HG02588 (cell line): Measurements from ENCODE around the gene TIGD1.

ENCODE experiments used
- ATAC-seq: cut with Tn5 transposase; IDR thresholded peaks from one replicate; pipeline ENCODE4 v1.9.1; 2021; ENCODE audit warnings: mild to moderate bottlenecking, moderate library complexity; ENCODE audit not compliant: unreplicated experiment

Gene TIGD1

DNA sequence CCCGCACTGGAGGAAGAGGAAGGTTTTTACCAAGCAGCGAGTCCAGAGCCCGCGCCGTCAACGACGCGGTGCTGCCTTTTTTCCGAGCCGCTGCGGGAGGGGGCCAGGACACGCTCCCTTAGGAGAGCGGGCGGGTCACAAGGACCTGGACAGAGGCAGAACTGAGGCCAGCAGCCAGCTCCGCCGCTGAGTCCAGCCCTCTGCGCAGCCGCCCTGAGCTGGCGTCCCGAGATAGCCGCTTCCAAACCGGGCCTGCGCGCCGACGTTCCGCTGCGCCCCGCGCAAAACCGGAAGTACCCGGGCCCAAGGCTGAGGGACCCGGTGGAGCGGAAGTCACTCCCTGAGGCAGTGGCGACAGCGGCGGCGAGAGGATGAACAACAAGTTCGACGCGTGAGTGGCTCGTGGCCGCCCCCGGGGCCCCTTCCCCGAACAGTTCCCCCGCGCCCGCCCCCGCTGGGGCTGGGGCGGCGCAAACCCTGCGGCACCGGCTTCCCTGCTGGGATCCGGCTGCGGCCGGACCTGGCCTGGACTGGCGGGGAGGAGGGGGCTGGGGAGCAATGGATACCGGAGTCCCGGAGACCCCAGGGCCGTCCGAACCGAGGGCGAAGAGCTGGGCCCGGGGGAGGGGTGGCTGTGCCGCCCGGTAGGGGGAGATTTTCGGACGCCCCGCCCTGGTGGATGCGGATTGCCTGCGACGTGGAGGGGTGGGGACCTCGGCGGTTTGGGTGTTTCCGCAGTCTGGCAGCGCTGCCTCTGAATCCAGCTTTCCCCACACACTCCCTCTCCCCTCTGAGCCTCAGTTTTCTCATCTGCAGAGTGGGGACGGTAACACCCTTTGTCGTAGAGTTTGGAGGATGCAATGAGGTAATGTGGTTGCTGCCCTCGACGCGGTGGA is at the start of gene TIGD1, which contains the start of gene EIF4E2:
TIGD1 (minus strand) TSS at position 204 of the 896 bp plus-strand sequence. CDS start 675 bp downstream, outside the sequence.
EIF4E2 (plus strand) TSS at position 336 of the 896 bp plus-strand sequence; CDS start at position 372, 36 bp downstream.
- ATAC-seq, result peak; percentile 93

DNA sequence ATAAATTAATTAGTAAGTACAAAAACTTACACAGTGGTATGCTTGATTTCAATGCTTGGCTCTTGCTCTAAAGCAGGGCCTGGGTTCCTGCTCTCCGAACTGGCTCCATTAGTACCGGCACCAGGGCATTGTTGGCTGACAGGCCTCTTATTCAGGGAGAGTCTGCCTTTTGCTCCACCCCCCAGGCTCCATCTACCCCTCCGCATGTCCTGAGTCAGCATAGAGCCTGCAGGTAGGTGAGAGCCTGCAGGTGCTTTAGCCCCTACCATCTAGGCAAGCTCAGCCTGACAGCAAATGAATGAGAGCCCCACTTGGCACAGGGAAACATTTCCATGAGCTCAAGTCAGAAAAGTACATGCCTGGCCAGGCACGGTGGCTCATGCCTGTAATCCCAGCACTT is 47.9 kb upstream of the TIGD1 start:
- ATAC-seq, result no peak

DNA sequence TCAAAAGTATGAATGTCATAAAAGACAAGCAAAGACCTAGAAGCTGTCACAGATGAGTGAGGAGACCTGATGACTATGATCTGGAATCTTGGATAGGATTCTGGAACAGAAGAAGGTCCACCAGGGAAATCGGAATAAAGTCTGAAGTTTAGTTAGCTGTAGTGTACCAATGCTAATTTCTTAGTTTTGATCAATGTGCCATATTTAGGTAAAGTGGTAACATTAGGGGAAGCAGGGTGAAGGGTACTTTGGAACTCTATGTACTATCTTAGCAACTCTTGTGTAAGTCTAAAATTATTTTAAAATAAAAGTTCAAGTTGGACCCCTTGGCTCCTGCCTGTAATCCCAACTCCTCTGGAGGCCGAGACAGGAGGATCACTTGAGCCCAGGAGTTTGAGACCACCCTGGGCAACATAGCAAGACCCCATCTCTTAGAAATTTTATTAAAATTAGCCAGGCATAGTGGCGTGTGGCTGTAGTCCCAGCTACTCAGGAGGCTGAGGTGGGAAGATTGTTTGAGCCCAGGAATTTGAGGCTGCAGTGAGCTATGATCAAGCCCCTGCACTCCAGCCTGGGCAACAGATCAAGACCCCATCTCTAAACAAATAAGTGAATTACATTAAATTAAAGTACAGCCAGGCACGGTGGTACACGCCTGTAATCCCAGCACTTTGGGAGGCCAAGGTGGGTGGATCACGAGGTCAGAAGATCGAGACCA is 47.2 kb upstream of the TIGD1 start:
- ATAC-seq, result no peak

DNA sequence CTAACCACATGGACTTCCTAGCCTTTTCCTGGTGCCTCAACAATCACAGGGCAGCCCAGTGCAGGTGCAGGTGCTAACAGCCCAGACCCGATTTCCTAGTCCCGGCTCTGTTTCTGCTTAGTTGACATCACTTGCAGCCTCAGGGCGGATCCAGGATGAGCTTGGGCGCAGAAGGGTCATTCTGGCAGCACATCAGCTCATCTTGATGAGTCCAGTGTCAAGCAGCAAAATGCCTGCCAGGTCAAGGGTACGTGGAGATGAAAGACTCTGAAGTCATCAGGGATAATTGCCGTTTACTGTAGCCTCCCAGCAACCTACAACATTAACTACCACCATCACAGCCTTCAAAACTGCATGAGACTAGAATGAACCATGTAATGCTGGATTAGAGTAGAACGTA is 43.6 kb upstream of the TIGD1 start:
- ATAC-seq, result no peak

DNA sequence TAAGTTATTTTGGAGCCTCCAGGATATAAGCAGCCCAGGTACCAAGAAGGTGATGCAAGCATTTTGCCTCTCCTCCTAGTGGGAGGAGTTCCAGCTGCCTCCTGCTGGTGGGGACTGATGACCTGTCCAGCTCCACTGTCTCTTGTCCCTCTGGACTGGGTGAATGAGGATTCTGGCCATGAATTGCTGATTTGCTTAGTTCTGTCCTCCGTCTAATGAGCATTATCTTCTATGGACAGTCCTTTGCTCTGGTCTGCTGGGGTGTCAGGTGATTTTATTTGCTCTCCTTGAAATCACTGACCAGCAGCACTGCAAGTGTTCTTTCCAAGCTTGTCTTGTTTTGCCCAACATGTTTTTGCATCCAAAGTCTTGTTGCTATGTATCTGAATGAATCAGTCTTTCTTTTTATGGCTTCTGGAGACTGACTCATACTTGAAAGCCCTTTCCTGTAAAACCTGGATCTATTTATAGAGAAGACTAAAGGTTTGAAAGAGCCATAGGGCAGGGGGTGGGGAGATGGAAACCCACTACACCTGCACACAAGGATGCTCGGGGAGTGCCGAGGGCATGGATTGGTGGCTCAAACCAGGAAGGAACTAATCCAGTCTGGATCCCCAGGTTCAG is 42.5 kb upstream of the TIGD1 start:
- ATAC-seq, result no peak

DNA sequence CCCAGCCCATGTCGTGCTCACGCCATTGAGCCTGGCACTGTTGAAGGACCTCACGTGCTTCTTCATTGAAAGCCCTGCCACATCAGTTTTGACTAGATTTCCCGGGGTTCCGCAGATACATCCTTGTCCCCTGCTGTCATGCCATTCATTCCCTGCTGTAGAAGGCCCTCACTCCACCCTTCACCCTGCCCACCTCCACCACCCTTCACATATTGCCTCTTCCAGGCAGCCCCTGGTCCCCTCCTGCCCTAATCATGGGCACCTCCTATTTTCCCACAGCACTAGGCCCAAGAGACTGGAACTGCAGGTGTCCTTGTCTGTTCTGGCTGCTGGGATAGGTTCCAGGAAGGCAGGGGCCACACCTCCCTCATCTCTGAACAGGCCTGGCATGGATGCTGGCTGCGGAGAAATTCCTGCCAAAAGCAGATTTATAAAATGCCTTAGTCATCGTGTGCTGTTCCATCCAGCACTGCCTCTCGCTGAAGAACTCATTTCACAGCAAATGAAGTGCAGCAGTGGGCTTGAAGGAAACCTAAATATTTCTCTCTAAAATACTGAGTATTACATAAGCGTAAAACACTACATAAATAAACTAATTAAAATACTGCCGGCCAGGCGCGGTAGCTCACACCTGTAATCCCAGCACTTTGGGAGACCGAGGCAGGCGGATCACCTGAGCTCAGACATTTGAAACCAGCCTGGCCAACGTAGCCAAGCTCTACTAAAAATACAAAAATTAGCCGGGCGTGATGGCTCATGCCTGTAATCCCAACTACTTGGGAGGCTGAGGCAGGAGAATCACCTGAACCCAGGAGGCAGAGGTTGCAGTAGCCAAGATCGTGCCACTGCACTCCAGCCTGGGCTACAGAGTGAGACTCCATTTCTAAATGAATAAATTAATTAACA is 38.6 kb upstream of the TIGD1 start:
- ATAC-seq, result no peak

DNA sequence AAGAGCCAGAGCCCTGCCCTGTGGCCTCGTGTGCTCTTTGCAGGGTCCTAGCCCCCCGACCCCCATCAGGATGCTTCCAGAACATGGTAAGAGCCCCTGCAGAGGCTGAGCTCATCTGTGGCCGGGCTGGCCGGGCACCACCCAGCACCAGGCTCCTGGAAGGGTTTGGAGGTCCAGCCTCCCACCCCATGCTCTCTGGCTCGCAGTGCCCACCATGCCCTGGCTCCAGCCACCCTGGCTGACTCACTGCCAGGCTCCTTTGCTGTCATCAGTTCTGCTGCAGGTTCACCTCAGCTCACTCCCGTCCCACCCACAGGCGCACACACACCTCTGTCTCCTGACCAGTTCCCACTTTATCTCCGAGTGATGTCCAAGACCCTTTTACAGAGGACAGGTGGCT is 37.7 kb upstream of the TIGD1 start:
- no peak for ATAC-seq

DNA sequence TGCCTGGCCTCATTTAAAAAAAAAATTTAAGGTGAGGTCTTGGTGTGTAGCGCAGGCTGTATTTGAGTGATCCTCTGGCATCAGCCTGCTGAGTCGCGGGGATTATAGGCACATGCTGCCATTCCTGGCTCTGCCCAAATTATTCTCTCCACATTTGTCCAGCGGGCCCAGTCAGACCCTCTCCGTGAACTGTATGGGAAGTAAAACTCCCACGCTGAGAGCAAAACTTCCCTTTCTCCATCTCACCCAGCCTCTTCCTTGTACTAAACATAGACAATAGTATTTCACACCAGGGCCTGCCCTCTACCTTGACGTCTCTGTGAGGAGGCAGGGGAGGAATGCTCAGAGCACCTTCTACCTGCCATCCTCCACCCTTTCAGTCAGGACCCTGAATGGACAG is 37.2 kb upstream of the TIGD1 start:
- no peak for ATAC-seq

DNA sequence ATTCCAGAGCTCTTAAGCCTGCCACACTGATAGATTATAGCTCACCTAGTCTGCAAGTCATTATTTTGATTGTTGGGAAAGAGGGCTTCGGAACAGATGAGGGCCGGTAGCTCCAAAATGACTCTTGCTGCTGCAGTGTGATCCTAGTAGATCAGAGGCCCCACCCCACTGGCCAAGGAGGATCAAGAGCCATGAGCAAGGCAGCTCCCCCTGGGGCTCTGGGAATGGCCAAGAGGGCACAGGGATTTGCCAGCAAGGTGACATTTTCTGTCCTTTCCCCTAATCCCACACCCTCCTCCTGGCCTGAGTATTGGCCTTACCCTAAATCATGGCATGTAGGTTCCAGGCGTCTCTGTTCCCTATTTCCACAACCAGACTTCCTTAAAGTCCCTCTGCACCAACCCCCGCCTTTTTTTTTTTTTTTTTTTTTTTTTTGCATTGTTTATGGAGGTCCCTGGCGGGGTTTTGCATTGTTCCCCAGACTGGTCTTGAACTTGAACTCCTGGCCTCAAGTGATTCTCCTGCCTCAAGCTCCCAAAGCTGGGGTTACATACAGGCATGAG is 36.7 kb upstream of the TIGD1 start:
- no peak for ATAC-seq

DNA sequence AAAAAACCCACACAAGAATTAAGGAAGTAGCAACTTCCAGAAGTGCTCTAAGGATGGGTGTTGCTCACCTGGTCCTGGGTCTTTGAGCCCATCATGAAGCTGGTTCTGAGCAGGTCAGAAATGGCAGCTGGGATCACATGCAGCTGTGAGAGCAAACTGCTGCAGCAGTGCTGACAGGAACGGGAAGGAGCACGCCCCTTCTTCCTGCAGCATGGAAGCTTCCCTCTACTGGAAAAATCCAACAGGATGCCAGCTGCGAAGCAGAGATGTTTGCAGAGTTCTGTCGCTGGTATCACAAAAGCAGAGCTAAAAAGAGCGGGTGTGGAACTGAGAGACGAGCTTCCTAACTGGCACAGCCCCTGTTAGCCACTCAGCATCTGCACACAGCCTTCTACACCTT is 33.9 kb upstream of the TIGD1 start:
- ATAC-seq, result no peak

DNA sequence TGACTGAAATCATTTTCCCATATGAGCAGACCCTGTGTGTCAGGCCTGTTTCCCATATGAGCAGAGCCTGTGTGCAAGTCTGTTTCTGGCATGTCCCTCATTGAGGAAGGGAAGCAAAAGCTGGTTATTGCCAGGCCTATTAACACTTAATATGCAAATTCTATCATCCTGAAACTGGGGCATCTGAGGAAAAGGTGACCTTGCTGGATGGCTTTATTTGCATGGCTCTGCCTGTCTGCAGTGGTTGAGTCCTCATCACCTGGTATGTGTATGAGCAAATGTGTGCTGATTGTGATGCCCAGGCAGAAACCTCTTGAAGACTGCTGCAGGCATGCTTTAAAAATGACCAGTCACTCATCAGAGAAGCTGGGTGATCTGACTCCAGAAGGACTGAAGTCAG is 31.4 kb upstream of the TIGD1 start:
- no peak for ATAC-seq

DNA sequence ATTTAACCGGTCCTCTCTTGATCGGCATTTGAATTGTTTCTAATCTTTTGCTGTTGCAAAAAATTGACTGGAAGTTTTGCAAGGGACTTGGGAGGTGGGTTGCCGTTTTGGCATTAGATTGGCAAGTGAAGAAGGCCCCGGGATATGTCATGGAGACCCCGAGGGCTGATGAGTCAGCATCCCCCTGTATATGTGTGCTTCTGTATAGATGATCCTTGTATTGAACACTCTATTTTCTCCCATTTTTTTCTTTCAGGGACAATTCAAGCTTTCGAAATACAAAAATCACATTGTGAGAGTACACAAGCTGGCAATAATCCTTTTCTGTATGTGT is 30.3 kb upstream of the TIGD1 start:
- ATAC-seq, result no peak

DNA sequence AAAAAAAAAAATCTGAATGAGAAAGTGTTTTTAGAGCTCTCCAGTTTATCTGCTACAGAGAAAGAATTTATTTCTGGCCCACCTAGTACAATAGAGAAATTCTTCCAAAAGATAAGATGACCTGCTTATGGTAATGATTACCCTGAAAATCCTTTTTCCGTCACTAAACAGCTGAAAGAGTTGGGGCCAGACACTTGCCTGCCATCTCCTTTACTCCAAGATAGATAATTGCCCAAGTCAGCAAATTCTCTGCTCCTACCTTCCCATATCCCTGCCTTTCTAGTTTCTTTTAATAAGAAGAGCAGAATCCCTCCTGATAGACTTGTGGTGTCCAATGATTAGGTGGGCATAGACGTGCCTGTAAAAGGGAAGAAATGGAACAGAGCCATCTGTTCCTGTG is 28.3 kb upstream of the TIGD1 start:
- no peak for ATAC-seq

DNA sequence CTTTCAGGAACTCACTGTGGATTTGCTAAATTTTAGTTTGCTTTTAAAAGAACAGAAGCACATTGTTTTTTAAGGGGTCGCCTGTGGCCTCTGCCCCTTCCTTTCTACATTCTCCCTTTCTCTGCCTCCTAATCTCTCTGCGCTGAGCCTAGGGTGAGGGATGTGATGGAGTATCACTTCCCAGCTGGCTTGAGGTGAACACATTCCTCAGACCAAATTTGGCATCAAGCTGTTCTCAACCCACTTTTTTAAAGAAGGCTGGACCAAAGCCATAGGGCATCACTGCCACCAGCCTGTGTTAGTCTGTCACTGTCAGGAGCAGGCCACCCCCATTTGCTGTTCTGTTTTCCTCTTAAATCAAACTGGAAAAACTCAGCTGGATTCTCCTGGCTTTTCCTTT is 27.5 kb upstream of the TIGD1 start:
- no peak for ATAC-seq

DNA sequence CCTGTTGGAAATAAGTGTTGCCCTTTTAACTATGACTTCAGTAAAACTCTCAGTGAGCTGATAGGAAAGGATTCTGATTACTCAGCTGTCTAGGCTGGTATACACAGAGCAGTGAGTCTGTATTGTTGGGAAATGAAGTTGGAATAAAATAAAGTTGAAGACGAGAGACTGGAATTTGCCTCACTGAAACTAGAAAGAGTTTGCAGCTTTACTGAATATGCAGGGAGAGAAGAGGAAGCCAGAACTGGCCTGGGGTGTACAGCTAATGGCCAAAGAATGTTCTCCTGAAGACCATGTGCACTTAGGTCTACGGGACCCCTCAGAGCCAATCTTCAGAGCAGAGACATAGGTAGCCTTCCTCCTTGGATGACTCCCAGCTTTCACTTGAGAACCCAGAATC is 26.6 kb upstream of the TIGD1 start:
- no peak for ATAC-seq

DNA sequence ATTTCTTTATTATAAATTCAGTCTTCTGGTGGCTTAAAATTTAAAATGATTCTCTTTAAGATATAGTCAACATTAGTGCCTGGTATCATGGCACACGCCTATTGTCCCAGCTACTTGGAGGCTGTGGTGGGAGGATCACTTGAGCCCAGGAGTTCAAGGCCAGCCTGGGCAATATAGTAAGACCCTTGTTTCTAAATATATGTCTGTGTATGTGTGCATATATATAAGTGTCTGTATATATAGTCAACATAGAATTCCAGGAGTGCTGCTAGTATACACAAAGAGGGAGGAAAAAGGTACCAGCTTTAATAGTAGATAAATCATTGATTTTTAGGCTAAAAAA is 25.0 kb upstream of the TIGD1 start:
- ATAC-seq, result no peak

DNA sequence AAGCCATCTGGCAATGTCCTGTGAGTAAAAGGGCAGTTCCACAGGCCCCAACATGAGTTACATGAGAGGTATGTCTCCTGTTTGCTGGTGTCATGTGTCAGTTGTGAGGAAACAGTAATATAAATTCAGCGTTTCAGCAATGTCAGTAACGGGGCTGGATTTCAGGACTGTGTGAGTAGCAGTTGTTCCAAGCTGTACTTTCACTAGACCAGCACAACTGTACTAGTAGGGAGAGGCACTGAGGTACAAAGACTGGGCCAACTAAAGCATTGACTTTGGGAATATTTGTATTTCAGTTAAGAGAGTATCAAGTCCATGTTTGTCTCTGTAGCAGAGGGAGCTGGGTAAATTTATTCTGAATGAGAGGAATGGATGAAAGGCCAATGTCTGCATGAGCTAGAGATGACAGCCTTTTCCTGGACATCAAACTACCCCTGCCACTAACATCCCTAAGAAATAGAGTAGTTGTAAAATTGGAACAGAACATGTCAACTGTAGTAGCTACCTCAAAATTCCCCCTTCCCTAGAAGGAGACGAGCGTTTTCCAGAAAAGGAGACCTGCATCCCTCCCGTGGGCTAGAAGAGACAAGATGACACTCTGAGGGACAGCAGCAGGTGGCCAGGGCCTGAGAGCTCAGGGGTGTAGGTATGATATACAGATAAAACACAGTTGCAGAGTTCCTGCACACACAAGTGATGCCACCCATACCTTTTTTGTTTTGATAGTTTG is 24.5 kb upstream of the TIGD1 start:
- ATAC-seq, result no peak

DNA sequence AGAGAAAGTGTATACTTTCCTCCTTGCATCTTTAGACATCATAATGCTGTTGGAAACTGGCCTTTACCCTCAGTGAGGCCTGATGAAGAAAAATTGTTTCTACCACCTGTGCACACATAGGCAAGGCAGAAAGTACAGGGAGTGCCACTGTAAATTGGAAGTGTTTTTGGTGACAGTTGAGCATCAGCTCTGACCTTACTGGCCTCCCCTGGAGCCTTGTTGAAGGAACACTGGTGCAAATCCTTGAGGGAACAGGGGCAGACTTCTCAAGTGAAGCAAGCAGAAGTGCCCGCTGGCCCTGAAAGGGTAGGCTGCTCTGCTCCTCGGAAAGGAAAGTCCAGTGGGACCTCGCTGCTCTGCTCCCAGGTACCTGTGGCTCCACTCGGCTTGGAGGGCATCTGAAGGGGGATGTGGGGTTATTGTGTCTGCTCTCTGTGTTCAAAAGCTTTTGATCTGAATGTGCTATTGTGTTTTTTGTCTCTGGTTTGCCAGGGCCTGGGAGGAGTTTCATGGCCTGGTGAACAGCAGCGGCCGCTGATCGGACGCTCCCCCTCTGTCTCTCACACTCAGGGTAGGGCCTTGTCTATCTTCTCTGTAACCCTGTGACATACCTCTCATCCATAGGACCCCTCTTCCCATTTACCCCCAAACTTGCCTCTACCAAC is 23.5 kb upstream of the TIGD1 start:
- ATAC-seq, result no peak

DNA sequence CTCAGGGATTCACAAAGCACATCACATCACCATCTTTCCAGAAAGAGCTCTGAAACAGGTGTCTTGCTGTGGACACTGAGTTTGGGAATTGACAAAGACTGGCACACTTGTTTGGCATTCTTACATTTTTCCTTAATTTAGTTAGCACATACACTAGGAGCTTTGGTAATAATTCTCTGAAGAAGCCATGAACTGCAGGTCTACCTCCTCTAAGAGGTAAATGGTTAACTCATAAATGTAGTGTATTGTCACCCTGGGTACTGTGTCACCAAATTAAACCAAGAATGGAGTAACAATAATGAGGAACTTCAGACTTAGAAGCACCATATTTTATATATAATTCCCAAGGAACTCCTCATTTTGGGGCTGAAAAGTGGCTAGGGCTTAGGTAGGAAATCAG is 22.7 kb upstream of the TIGD1 start:
- no peak for ATAC-seq
